SK-N-SH (cell line): ENCODE measurements around the gene FMN2. TPM values are rescaled to one million over a fixed set of nuclear protein-coding genes. Genes with fewer than 3 reads are reported as not detected.

Source experiments
- CTCF ChIA-PET: fragments of 300-600, 350-600 bp; formaldehyde crosslinking; extraction: SDS; loops from one replicate; lab custom pipeline; 2021; lab: Yijun Ruan, JAX
- POLR2A ChIA-PET: fragments of 350-600 bp; sonication (Branson Sonifier 250); formaldehyde crosslinking; extraction: SDS; loops from one replicate; lab custom pipeline; 2020; ENCODE audit warnings: antibody characterized with exemption, inconsistent platforms; lab: Yijun Ruan, JAX
- DNase-seq: peaks from one replicate; pipeline ENCODE4 v3.0.0; 2012
- H2AFZ ChIP-seq: fragments of 200-600 bp; sonication (generic); 2 replicates; pipeline ENCODE4 v1.8.1; 2016; ENCODE audit warnings: antibody characterized with exemption, mild to moderate bottlenecking, low read depth
- H3F3A ChIP-seq: fragments of 200-600 bp; sonication (generic); replicated peaks from 2 replicates; pipeline ENCODE3; 2016; ENCODE audit warnings: antibody characterized with exemption, mild to moderate bottlenecking; ENCODE audit not compliant: insufficient read depth
- H3K27ac ChIP-seq, 2 experiments: fragments of 200-500 bp in 1 of 2; fragments of 200-600 bp in 1 of 2; sonication (Bioruptor generic) in 1 of 2; sonication (generic), shearing (Covaris generic) in 1 of 2; 2 replicates each; pipeline versions ENCODE4 v1.5.1 to v1.6.1; 2014 to 2016; ENCODE audit warnings: low read depth in 2 of 2, inconsistent platforms in 1 of 2, low read length in 1 of 2, mild to moderate bottlenecking in 1 of 2, mixed read lengths in 1 of 2
- H3K27me3 ChIP-seq: fragments of 200-600 bp; sonication (generic), shearing (Covaris generic); 2 replicates; pipeline ENCODE4 v1.6.1; 2016; ENCODE audit warnings: mixed run types; ENCODE audit not compliant: insufficient read depth
- H3K36me3 ChIP-seq, 2 experiments: fragments of 200-500 bp in 1 of 2; fragments of 200-600 bp in 1 of 2; sonication (Bioruptor generic) in 1 of 2; sonication (generic) in 1 of 2; replicated peaks in 1 of 2; 2 replicates each; pipeline versions ENCODE3 to v1.5.1; 2014 to 2016; ENCODE audit warnings: low read length in 1 of 2, mild to moderate bottlenecking in 1 of 2; ENCODE audit not compliant: insufficient read depth in 2 of 2, control insufficient read depth in 1 of 2
- H3K4me1 ChIP-seq, 2 experiments: fragments of 200-500 bp in 1 of 2; fragments of 200-600 bp in 1 of 2; sonication (Bioruptor generic) in 1 of 2; sonication (generic), shearing (Covaris generic) in 1 of 2; 2 replicates each; pipeline versions ENCODE4 v1.5.1 to v1.6.1; 2014 to 2016; ENCODE audit warnings: low read depth in 1 of 2, low read length in 1 of 2, mixed run types in 1 of 2; ENCODE audit not compliant: insufficient read depth in 2 of 2, control insufficient read depth in 1 of 2
- H3K4me2 ChIP-seq: fragments of 200-600 bp; sonication (generic), shearing (Covaris generic); 2 replicates; pipeline ENCODE4 v1.6.1; 2017; ENCODE audit warnings: mixed run types
- H3K4me3 ChIP-seq, 2 experiments: fragments of 200-500 bp in 1 of 2; fragments of 200-600 bp in 1 of 2; sonication (Bioruptor generic) in 1 of 2; sonication (generic), shearing (Covaris generic) in 1 of 2; 2 replicates each; pipeline versions ENCODE4 v1.5.1 to v1.8.1; 2014 to 2016; ENCODE audit warnings: low read depth in 2 of 2, inconsistent platforms in 1 of 2, low read length in 1 of 2, mild to moderate bottlenecking in 1 of 2, mixed read lengths in 1 of 2, moderate library complexity in 1 of 2
- H3K79me2 ChIP-seq: fragments of 200-600 bp; sonication (generic); 2 replicates; pipeline ENCODE4 v1.8.1; 2017; ENCODE audit warnings: mild to moderate bottlenecking; ENCODE audit not compliant: insufficient read depth
- H3K9ac ChIP-seq: fragments of 200-600 bp; sonication (generic); 2 replicates; pipeline ENCODE4 v1.6.1; 2017; ENCODE audit warnings: mixed run types
- H3K9me2 ChIP-seq: fragments of 200-600 bp; sonication (generic); 2 replicates; pipeline ENCODE4 v1.6.1; 2017; ENCODE audit warnings: mixed run types
- H3K9me3 ChIP-seq: fragments of 200-600 bp; sonication (generic); 2 replicates; pipeline ENCODE4 v1.6.1; 2017; ENCODE audit warnings: mixed run types, mild to moderate bottlenecking, moderate library complexity
- H4K20me1 ChIP-seq: fragments of 200-600 bp; sonication (generic); 2 replicates; pipeline ENCODE4 v1.6.1; 2017; ENCODE audit warnings: mild to moderate bottlenecking, mixed run types; ENCODE audit not compliant: insufficient read depth
- CHD2 ChIP-seq: fragments of 150-350 bp; IDR thresholded peaks from 2 replicates; pipeline ENCODE4 v1.6.1; 2018; ENCODE audit warnings: low read length; ENCODE audit not compliant: partially characterized antibody
- FOSL2 ChIP-seq: IDR thresholded peaks from 2 replicates; pipeline ENCODE4 v1.4.0; 2012; ENCODE audit warnings: low read depth, mild to moderate bottlenecking, moderate library complexity, borderline replicate concordance
- JUND ChIP-seq: IDR thresholded peaks from 2 replicates; pipeline ENCODE4 v1.4.0; 2012
- MXI1 ChIP-seq: IDR thresholded peaks from 2 replicates; pipeline ENCODE4 v1.6.1; 2012; ENCODE audit warnings: mild to moderate bottlenecking, low read depth, low read length, improper control_type of control experiment
- NFIC ChIP-seq: IDR thresholded peaks from 2 replicates; pipeline ENCODE4 v1.4.0; 2012; ENCODE audit warnings: borderline replicate concordance
- POLR2AphosphoS5 ChIP-seq: IDR thresholded peaks from 2 replicates; pipeline ENCODE4 v1.6.1; 2012; ENCODE audit warnings: low read depth, low read length
- RCOR1 ChIP-seq: fragments of 150-350 bp; IDR thresholded peaks from 2 replicates; pipeline ENCODE4 v1.6.1; 2017; ENCODE audit warnings: antibody characterized with exemption, low read length
- RXRA ChIP-seq: IDR thresholded peaks from 2 replicates; pipeline ENCODE4 v1.4.0; 2012; ENCODE audit warnings: low read depth, mild to moderate bottlenecking, borderline replicate concordance
- SIN3A ChIP-seq: IDR thresholded peaks from 2 replicates; pipeline ENCODE4 v1.6.1; 2012; ENCODE audit warnings: low read depth, mild to moderate bottlenecking, low read length, moderate library complexity, borderline replicate concordance
- SMC3 ChIP-seq: IDR thresholded peaks from 2 replicates; pipeline ENCODE4 v1.6.1; 2012; ENCODE audit warnings: low read depth, low read length, improper control_type of control experiment
- TAF1 ChIP-seq: IDR thresholded peaks from 2 replicates; pipeline ENCODE4 v1.6.1; 2012; ENCODE audit warnings: low read depth, mild to moderate bottlenecking, low read length, moderate library complexity, borderline replicate concordance
- TEAD4 ChIP-seq: IDR thresholded peaks from 2 replicates; pipeline ENCODE4 v1.4.0; 2012; ENCODE audit warnings: mild to moderate bottlenecking, borderline replicate concordance; ENCODE audit not compliant: insufficient read depth
- YY1 ChIP-seq: IDR thresholded peaks from 2 replicates; pipeline ENCODE4 v1.4.0; 2012; ENCODE audit warnings: low read depth, mild to moderate bottlenecking
- WGBS: methylation state at CpG from one replicate; pipeline ENCODE4 v1.1.6; 2017; ENCODE audit warnings: low lambda C conversion rate; 5-methylcytosine and 5-hydroxymethylcytosine counted together
- polyA plus RNA-seq, 3 experiments: library from polyadenylated mRNA; depleted of rRNA; stranded (reverse); fragments of >200 nt; gene quantifications; 2 replicates each; pipeline ENCODE4 v1.2.3, GENCODE V29; 2012
- TF ChIP-seq, protein P1 (sequence below): fragments of 150-350 bp; IDR thresholded peaks from 2 replicates; pipeline ENCODE4 v1.6.1; 2017; ENCODE audit warnings: antibody characterized with exemption, low read length, low read depth, borderline replicate concordance
- TF ChIP-seq, protein P2 (sequence below): fragments of 200-600 bp; sonication (generic); IDR thresholded peaks from 2 replicates; pipeline ENCODE4 v1.6.1; 2017; ENCODE audit warnings: antibody characterized with exemption, mild to moderate bottlenecking, moderate library complexity
- TF ChIP-seq, protein P3 (sequence below): IDR thresholded peaks from 2 replicates; pipeline ENCODE4 v1.4.0; 2012; ENCODE audit warnings: low read depth

FMN2 gene
- polyA plus RNA-seq, 1 of the 3 experiments (the other 2 are of a cell fraction): 7.2 TPM

DNA sequence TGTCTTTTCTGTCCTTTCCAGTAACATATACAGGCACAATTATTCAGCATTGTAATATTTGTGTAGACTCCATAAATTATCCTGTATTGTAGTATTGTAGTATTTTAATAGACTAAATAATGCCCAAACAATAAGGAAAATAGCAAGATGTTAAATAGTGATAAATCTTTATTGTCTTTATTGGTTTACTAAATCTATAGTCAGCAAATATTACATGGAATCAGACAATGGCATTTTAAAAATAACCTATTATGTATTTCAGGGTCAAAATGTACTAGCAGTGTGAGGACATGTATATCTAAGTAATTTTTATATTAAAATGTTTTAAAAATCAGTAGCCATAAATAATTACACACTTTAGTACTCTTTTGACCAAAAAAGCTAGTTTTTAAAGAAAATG, 317.9 kb downstream of the FMN2 start:
- POLR2A ChIA-PET: no interaction called here

DNA sequence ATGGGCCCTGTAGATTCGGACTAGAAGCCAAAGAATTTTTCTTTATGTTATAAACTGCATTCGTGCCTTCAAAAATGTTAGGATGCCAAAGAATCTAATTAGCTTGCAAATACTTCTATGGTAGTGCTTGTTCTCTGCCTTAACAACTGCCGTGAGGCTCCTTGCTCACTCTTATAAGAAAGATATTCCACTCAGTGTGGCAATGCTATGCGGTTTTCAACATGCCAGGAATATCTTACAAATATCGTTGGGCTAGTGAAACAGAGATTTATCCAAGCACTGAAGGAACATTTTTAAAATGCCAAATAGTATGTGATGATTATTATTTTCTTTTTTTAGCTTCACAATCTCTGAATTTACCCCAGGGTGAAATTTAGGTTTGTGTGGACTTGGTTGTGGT, 322.0 kb downstream of the FMN2 start:
- Histone ChIP-seq H3K27me3 (no peaks in the 10 kb centered on the region), H3K27ac (0 out of 4 replicates have a peak overlapping the region, but pooled peaks of 1 of the 2 experiments have one; percentile 6), H3K4me2 (no peak overlapping the region), H3K9me3 (no peaks in the 10 kb centered on the region), H3F3A (peaks cover 45% of the 10 kb centered on the region), H4K20me1 (no peaks in the 10 kb centered on the region), H3K79me2 (peaks cover 25% of the 10 kb centered on the region), H3K9ac (no peak overlapping the region), H3K9me2 (no peaks in the 10 kb centered on the region), H3K4me3 (no peak overlapping the region), H3K4me1 (no peaks in the 10 kb centered on the region; a peak in 2 of 4 replicates), H2AFZ (no peak overlapping the region), H3K36me3 (peaks cover 0 to 36% of the 10 kb centered on the region in 2 experiments)
- TF ChIP-seq, protein P1, sequence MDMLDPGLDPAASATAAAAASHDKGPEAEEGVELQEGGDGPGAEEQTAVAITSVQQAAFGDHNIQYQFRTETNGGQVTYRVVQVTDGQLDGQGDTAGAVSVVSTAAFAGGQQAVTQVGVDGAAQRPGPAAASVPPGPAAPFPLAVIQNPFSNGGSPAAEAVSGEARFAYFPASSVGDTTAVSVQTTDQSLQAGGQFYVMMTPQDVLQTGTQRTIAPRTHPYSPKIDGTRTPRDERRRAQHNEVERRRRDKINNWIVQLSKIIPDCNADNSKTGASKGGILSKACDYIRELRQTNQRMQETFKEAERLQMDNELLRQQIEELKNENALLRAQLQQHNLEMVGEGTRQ: no peak
- no peak for TF ChIP-seq SIN3A
- WGBS: 93% methylated on average over 5 of the region's 5 CpGs
- CTCF ChIA-PET: no interaction called here
- POLR2A ChIA-PET: no interaction called here
- DNase-seq: no peak

More for the DNA sequence above, 317.9 kb downstream of the FMN2 start:
- Histone ChIP-seq H3K4me3 (no peak overlapping the region), H3K79me2 (peaks cover 16% of the 10 kb centered on the region), H3K4me1 (no peaks in the 10 kb centered on the region), H3K27ac (no peak overlapping the region), H3K9ac (no peak overlapping the region)
- CTCF ChIA-PET: no interaction called here
- no peak for TF ChIP-seq CHD2
- no peak for TF ChIP-seq NFIC
- no peak for TF ChIP-seq SMC3
- no peak for TF ChIP-seq FOSL2
- no peak for TF ChIP-seq POLR2AphosphoS5
- no peak for TF ChIP-seq YY1
- no peak for TF ChIP-seq TAF1
- TF ChIP-seq RXRA: no peak
- TF ChIP-seq, protein P2, sequence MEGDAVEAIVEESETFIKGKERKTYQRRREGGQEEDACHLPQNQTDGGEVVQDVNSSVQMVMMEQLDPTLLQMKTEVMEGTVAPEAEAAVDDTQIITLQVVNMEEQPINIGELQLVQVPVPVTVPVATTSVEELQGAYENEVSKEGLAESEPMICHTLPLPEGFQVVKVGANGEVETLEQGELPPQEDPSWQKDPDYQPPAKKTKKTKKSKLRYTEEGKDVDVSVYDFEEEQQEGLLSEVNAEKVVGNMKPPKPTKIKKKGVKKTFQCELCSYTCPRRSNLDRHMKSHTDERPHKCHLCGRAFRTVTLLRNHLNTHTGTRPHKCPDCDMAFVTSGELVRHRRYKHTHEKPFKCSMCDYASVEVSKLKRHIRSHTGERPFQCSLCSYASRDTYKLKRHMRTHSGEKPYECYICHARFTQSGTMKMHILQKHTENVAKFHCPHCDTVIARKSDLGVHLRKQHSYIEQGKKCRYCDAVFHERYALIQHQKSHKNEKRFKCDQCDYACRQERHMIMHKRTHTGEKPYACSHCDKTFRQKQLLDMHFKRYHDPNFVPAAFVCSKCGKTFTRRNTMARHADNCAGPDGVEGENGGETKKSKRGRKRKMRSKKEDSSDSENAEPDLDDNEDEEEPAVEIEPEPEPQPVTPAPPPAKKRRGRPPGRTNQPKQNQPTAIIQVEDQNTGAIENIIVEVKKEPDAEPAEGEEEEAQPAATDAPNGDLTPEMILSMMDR: no peak
- no peak for TF ChIP-seq RCOR1
- no peak for TF ChIP-seq JUND
- no peak for TF ChIP-seq TEAD4
- TF ChIP-seq MXI1: no peak
- TF ChIP-seq, protein P3, sequence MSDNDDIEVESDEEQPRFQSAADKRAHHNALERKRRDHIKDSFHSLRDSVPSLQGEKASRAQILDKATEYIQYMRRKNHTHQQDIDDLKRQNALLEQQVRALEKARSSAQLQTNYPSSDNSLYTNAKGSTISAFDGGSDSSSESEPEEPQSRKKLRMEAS: no peak
- TF ChIP-seq, all 33 proteins: peak for 0
- peaks cover 3 to 59% of the 10 kb centered on the region in 2 experiments for H3K36me3 ChIP-seq
- no peak overlapping the region for H2AFZ ChIP-seq
- H4K20me1 ChIP-seq: no peaks in the 10 kb centered on the region
- H3F3A ChIP-seq: peaks cover 18% of the 10 kb centered on the region
- no peaks in the 10 kb centered on the region for H3K27me3 ChIP-seq
- no peaks in the 10 kb centered on the region for H3K9me2 ChIP-seq
- DNase-seq: no peak
- no peak overlapping the region for H3K4me2 ChIP-seq
- no peaks in the 10 kb centered on the region for H3K9me3 ChIP-seq
